H1 (cell line): ENCODE measurements around the gene CPTP. TPM values are rescaled to one million over a fixed set of nuclear protein-coding genes. Genes with fewer than 3 reads are reported as not detected.
A peak's percentile ranks its signal among the peaks of the same experiment; 100 is the strongest.

ENCODE experiments used
- CTCF ChIA-PET: fragments of 300-600 bp; sonication (Branson Sonifier 250); formaldehyde crosslinking; loops from one replicate; lab custom pipeline; 2021; ENCODE audit not compliant: partially characterized antibody; lab: Charles Lee
- POLR2A ChIA-PET: fragments of 300-600 bp; sonication (Branson Sonifier 250); formaldehyde crosslinking; loops from one replicate; lab custom pipeline; 2021; ENCODE audit warnings: inconsistent platforms; ENCODE audit not compliant: partially characterized antibody; lab: Charles Lee
- DNase-seq, 2 experiments: peaks; one replicate each; pipeline versions ENCODE4 v3.0.0 to v3.0.0-alpha.2; 2010 to 2022; ENCODE audit warnings: low spot score in 2 of 2, low read depth in 1 of 2, mixed read lengths in 1 of 2
- FAIRE-seq: peaks from 2 replicates; lab custom pipeline; 2011; peaks lifted over from hg19 to GRCh38; lab: Jason Lieb, UNC
- H2AFZ ChIP-seq: 2 replicates; pipeline ENCODE4 v1.8.1; 2012; ENCODE audit warnings: low read length, inconsistent platforms
- H2AK5ac ChIP-seq: 2 replicates; pipeline ENCODE4 v1.6.1; 2013; ENCODE audit warnings: low read depth, low read length
- H2BK120ac ChIP-seq: replicated peaks from 2 replicates; pipeline ENCODE3; 2013; ENCODE audit warnings: low read depth, low read length, inconsistent platforms
- H2BK12ac ChIP-seq: 2 replicates; pipeline ENCODE4 v1.6.1; 2013; ENCODE audit warnings: low read depth, low read length
- H2BK15ac ChIP-seq: 2 replicates; pipeline ENCODE4 v1.6.1; 2013; ENCODE audit warnings: low read length
- H2BK20ac ChIP-seq: 2 replicates; pipeline ENCODE4 v1.6.1; 2013; ENCODE audit warnings: low read length
- H2BK5ac ChIP-seq: 2 replicates; pipeline ENCODE4 v1.6.1; 2013; ENCODE audit warnings: low read depth, low read length
- H3K14ac ChIP-seq: 2 replicates; pipeline ENCODE4 v1.6.1; 2013; ENCODE audit warnings: inconsistent platforms; ENCODE audit not compliant: insufficient read length
- H3K18ac ChIP-seq: 2 replicates; pipeline ENCODE4 v1.6.1; 2013; ENCODE audit warnings: low read length; ENCODE audit errors: extremely low read depth
- H3K23ac ChIP-seq: 2 replicates; pipeline ENCODE4 v1.6.1; 2013; ENCODE audit warnings: inconsistent platforms; ENCODE audit not compliant: insufficient read length
- H3K23me2 ChIP-seq: 2 replicates; pipeline ENCODE4 v1.6.1; 2013; ENCODE audit warnings: low read depth, low read length
- H3K27ac ChIP-seq: 2 replicates; pipeline ENCODE4 v1.6.1; 2011; ENCODE audit warnings: low read depth, low read length, inconsistent platforms
- H3K27me3 ChIP-seq, 4 experiments: replicated peaks in 1 of 4; 1 replicate in 1 of 4; 2 replicates in 3 of 4; pipeline versions ENCODE4 v1.6.1 to v1.8.1; 2011 to 2013; ENCODE audit warnings: low read length in 3 of 4, mild to moderate bottlenecking in 3 of 4, inconsistent platforms in 2 of 4, mixed read lengths in 2 of 4, moderate library complexity in 1 of 4; ENCODE audit not compliant: control insufficient read depth in 3 of 4, insufficient read depth in 3 of 4; ENCODE audit errors: extremely low read depth in 1 of 4
- H3K36me3 ChIP-seq, 4 experiments: 2 replicates each; pipeline versions ENCODE4 v1.6.1 to v1.8.1; 2011 to 2013; ENCODE audit warnings: mild to moderate bottlenecking in 4 of 4, low read length in 3 of 4, moderate library complexity in 2 of 4, control low read depth in 1 of 4, inconsistent platforms in 1 of 4; ENCODE audit not compliant: insufficient read depth in 4 of 4, control insufficient read depth in 2 of 4
- H3K4ac ChIP-seq: replicated peaks from 2 replicates; pipeline ENCODE3; 2013; ENCODE audit warnings: low read length, low read depth, mixed read lengths, inconsistent platforms; ENCODE audit not compliant: insufficient read length
- H3K4me1 ChIP-seq, 4 experiments: replicated peaks in 1 of 4; 1 replicate in 1 of 4; 2 replicates in 3 of 4; pipeline versions ENCODE4 v1.6.1 to v1.8.1; 2011 to 2013; ENCODE audit warnings: low read length in 3 of 4, inconsistent platforms in 2 of 4, mixed read lengths in 1 of 4; ENCODE audit not compliant: insufficient read depth in 4 of 4, control insufficient read depth in 3 of 4
- H3K4me2 ChIP-seq, 2 experiments: 2 replicates each; pipeline versions ENCODE4 v1.6.1 to v1.8.1; 2011 to 2013; ENCODE audit warnings: low read depth in 2 of 2, low read length in 2 of 2, control low read depth in 1 of 2, inconsistent platforms in 1 of 2, mild to moderate bottlenecking in 1 of 2; ENCODE audit not compliant: insufficient read depth in 1 of 2
- H3K4me3 ChIP-seq, 4 experiments: fragments of 200-600, 300-600 bp in 1 of 4; sonication (generic), shearing (Covaris generic), sonication (Bioruptor Twin) in 1 of 4; 2 replicates each; pipeline versions ENCODE4 v1.5.1 to v1.8.1; 2011 to 2016; ENCODE audit warnings: low read length in 4 of 4, low read depth in 3 of 4, control low read depth in 2 of 4, inconsistent platforms in 2 of 4, mild to moderate bottlenecking in 2 of 4, mixed read lengths in 1 of 4, moderate library complexity in 1 of 4; ENCODE audit not compliant: insufficient read depth in 2 of 4; ENCODE audit errors: extremely low read depth in 1 of 4
- H3K56ac ChIP-seq: replicated peaks from 2 replicates; pipeline ENCODE3; 2013; ENCODE audit warnings: low read depth, mild to moderate bottlenecking, mixed read lengths, low read length, inconsistent platforms; ENCODE audit not compliant: insufficient read length
- H3K79me1 ChIP-seq: 2 replicates; pipeline ENCODE4 v1.6.1; 2013; ENCODE audit warnings: low read depth, low read length, control low read depth
- H3K79me2 ChIP-seq, 2 experiments: 2 replicates each; pipeline versions ENCODE4 v1.6.1 to v1.8.1; 2012 to 2013; ENCODE audit warnings: low read length in 2 of 2, mild to moderate bottlenecking in 2 of 2, inconsistent platforms in 1 of 2; ENCODE audit not compliant: insufficient read depth in 2 of 2, control insufficient read depth in 1 of 2
- H3K9ac ChIP-seq, 4 experiments: replicated peaks in 1 of 4; 1 replicate in 1 of 4; 2 replicates in 3 of 4; pipeline versions ENCODE4 v1.6.1 to v1.8.1; 2011 to 2013; ENCODE audit warnings: low read depth in 3 of 4, low read length in 3 of 4, control low read depth in 2 of 4, mild to moderate bottlenecking in 2 of 4, moderate library complexity in 2 of 4, inconsistent platforms in 1 of 4; ENCODE audit errors: extremely low read depth in 1 of 4
- H3K9me3 ChIP-seq, 2 experiments: 2 replicates each; pipeline versions ENCODE4 v1.6.1 to v1.8.1; 2012 to 2013; ENCODE audit warnings: mild to moderate bottlenecking in 2 of 2, moderate library complexity in 2 of 2, control low read depth in 1 of 2, inconsistent platforms in 1 of 2, low read depth in 1 of 2, low read length in 1 of 2, mixed read lengths in 1 of 2; ENCODE audit not compliant: insufficient read depth in 2 of 2
- H4K20me1 ChIP-seq, 2 experiments: replicated peaks in 1 of 2; 2 replicates each; pipeline versions ENCODE3 to v1.8.1; 2011 to 2013; ENCODE audit warnings: inconsistent platforms in 2 of 2, low read length in 2 of 2, mild to moderate bottlenecking in 1 of 2; ENCODE audit not compliant: insufficient read depth in 2 of 2, control insufficient read depth in 1 of 2
- H4K5ac ChIP-seq: 2 replicates; pipeline ENCODE4 v1.6.1; 2013; ENCODE audit warnings: low read length, low read depth, mixed read lengths, inconsistent platforms; ENCODE audit not compliant: insufficient read length
- H4K8ac ChIP-seq: 2 replicates; pipeline ENCODE4 v1.8.0; 2013; ENCODE audit warnings: mild to moderate bottlenecking, moderate library complexity, low read length, inconsistent platforms; ENCODE audit not compliant: insufficient read depth; ENCODE audit errors: extremely low read depth
- H4K91ac ChIP-seq: replicated peaks from 2 replicates; pipeline ENCODE3; 2013; ENCODE audit warnings: low read length, mixed read lengths, inconsistent platforms; ENCODE audit not compliant: insufficient read length
- CHD2 ChIP-seq: IDR thresholded peaks from 2 replicates; pipeline ENCODE4 v1.6.1; 2012; ENCODE audit warnings: low read length, improper control_type of control experiment
- CTBP2 ChIP-seq: IDR thresholded peaks from 2 replicates; pipeline ENCODE4 v1.7.0; 2011; ENCODE audit warnings: borderline replicate concordance, mild to moderate bottlenecking, moderate library complexity, mixed read lengths, low read length; ENCODE audit not compliant: insufficient read depth, insufficient read length
- CTCF ChIP-seq, 3 experiments: IDR thresholded peaks; 1 replicate in 2 of 3; 2 replicates in 1 of 3; pipeline versions ENCODE4 v1.5.1 to v1.6.1; 2011; ENCODE audit warnings: low read length in 3 of 3, mild to moderate bottlenecking in 3 of 3, inconsistent platforms in 2 of 3, low read depth in 1 of 3, moderate library complexity in 1 of 3; ENCODE audit not compliant: insufficient read depth in 1 of 3; ENCODE audit errors: control extremely low read depth in 1 of 3
- GABPA ChIP-seq: IDR thresholded peaks from 2 replicates; pipeline ENCODE4 v1.6.1; 2011; ENCODE audit warnings: mild to moderate bottlenecking, low read length, moderate library complexity, borderline replicate concordance; ENCODE audit not compliant: insufficient read depth
- JUND ChIP-seq: IDR thresholded peaks from 2 replicates; pipeline ENCODE4 v1.6.1; 2011; ENCODE audit warnings: mild to moderate bottlenecking, improper control_type of control experiment, low read length
- NANOG ChIP-seq: IDR thresholded peaks from 2 replicates; pipeline ENCODE4 v1.6.1; 2011; ENCODE audit warnings: low read length, low read depth, mild to moderate bottlenecking, inconsistent platforms; ENCODE audit not compliant: insufficient read depth, poor library complexity, severe bottlenecking
- SRF ChIP-seq: IDR thresholded peaks from 2 replicates; pipeline ENCODE4 v1.6.1; 2011; ENCODE audit warnings: mild to moderate bottlenecking, low read depth, low read length, moderate library complexity
- TAF1 ChIP-seq: IDR thresholded peaks from 2 replicates; pipeline ENCODE4 v1.6.1; 2011; ENCODE audit warnings: mild to moderate bottlenecking, low read depth, low read length
- TCF12 ChIP-seq: IDR thresholded peaks from 2 replicates; pipeline ENCODE4 v1.6.1; 2011; ENCODE audit warnings: low read depth, mild to moderate bottlenecking, low read length
- WGBS, 2 experiments: shearing (Covaris generic) in 1 of 2; methylation state at CpG; one replicate each; pipeline versions ENCODE4 v1.1.6 to v1.1.7; 2013 to 2015; ENCODE audit warnings: low lambda C conversion rate in 2 of 2, mixed read lengths in 2 of 2, inconsistent platforms in 1 of 2, low coverage in 1 of 2, missing lambda C conversion rate in 1 of 2; ENCODE audit not compliant: insufficient replicate concordance in 2 of 2, insufficient coverage in 1 of 2, insufficient read length in 1 of 2; ENCODE audit errors: extremely low coverage in 1 of 2, missing lambda C conversion rate in 1 of 2; 5-methylcytosine and 5-hydroxymethylcytosine counted together
- polyA plus RNA-seq, 7 experiments: library from polyadenylated mRNA; depleted of rRNA in 3 of 7; stranded (reverse) in 5 of 7; unstranded in 2 of 7; fragments of >200 nt in 5 of 7; fragments of 200-250 nt in 2 of 7; gene quantifications; 1 replicate in 5 of 7; 2 replicates in 1 of 7; 4 replicates in 1 of 7; pipeline versions ENCODE4 v1.2.1 to v1.2.3, GENCODE V29; 2011 to 2013; ENCODE audit warnings: missing spikeins in 2 of 7, mixed read lengths in 2 of 7
- total RNA-seq: library from RNA; stranded (reverse); fragmentation: NEBNext Ultra II Directional; extraction: Animal tissue kit (Norgen Biotek cat#: 25700); gene quantifications from 2 replicates; pipeline ENCODE4 v1.2.1, GENCODE V29; 2021

CPTP gene
- total and polyA plus RNA-seq, 2 of the 8 experiments (the other 6 are each of a cell fraction or from before 2014, with no cell fraction given), result 8.1 to 10.6 TPM

DNA sequence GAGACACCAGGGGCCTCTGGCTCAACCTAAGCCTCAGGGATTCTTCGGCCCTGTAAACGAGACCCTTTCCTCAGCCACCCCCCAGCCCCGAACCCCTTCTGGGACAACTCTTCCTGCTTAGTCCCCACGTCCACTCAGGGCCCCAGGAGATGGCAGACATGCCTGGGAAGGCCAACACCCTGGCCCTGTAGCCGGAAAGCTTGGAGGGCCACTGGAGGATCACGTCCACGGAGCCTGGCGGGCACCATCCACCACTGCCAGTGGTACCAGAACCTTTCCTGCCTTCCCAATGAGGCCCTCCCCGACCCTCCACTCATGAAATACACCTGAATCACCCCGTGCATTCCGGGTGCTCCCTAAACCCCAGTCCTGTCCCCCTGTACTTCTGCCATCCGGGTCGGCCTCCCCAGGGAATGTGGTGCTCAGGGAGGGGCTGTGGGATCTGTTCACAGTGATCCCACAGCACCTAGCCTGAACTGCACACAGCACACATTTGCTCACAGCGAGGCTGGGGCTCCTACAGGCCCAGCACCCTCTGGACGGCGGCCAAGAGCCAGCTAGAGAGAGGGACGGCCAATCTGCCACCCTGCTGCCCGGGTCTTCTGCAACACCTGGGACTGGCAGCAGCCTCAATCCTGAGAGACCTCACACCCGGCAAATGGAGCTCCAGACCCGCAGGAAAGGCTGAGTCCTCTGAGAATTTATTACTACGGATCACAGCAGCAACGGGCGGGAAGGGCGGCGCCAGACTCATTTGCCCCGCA lies 48.6 kb downstream of the CPTP start:
- no peak overlapping the region for H4K5ac ChIP-seq
- no peak overlapping the region for H3K18ac ChIP-seq
- H3K27me3 ChIP-seq, result no peaks in the 10 kb centered on the region
- H3K23me2 ChIP-seq, result peaks cover 7% of the 10 kb centered on the region; the same call in 1 of the 2 replicates
- H2BK120ac ChIP-seq, result no peak overlapping the region
- peaks cover 0 to 12% (median 9%) of the 10 kb centered on the region in 4 experiments; a peak in 5 of 7 replicates for H3K4me1 ChIP-seq
- peak overlapping the region; percentile 77 to 99; a peak in 2 of 4 replicates for H3K4me2 ChIP-seq
- no peak overlapping the region for H2BK5ac ChIP-seq
- H3K9me3 ChIP-seq, result no peaks in the 10 kb centered on the region
- no peak overlapping the region for H2AK5ac ChIP-seq
- H2BK20ac ChIP-seq, result no peak overlapping the region
- DNase-seq (no peak), FAIRE-seq (no peak)
- H3K56ac ChIP-seq, result no peak overlapping the region
- no peak overlapping the region for H3K4me3 ChIP-seq
- H3K27ac ChIP-seq, result no peak overlapping the region
- no peak overlapping the region for H3K4ac ChIP-seq
- H3K23ac ChIP-seq, result no peak overlapping the region
- peaks cover 3% of the 10 kb centered on the region; the same call in 1 of the 2 replicates for H3K79me1 ChIP-seq
- peaks cover 0 to 8% of the 10 kb centered on the region in 2 experiments for H4K20me1 ChIP-seq
- 92% methylated on average over 26 of the region's 26 CpGs; no CpG with 5 or more reads in 1 of the 2 experiments for WGBS, 2 experiments
- H3K36me3 ChIP-seq, result peaks cover 0 to 4% (median 0%) of the 10 kb centered on the region in 4 experiments; a peak in 1 of 8 replicates
- no peak overlapping the region for H4K91ac ChIP-seq
- no peak overlapping the region for H4K8ac ChIP-seq
- H3K79me2 ChIP-seq, result peaks cover 5 to 17% of the 10 kb centered on the region in 2 experiments; a peak in 3 of 4 replicates
- H2BK12ac ChIP-seq, result no peak overlapping the region
- H3K14ac ChIP-seq, result no peak overlapping the region
- ChIA-PET CTCF (interaction anchor here (0.6 to 4.5 kb wide), 18 partner anchors 11 to 205 kb away, joined by 3 to 40 read pairs (median 5); partner anchors contain the start of genes CCNL2, MRPL20 and MXRA8), POLR2A (interaction anchor here (0.9 to 33.4 kb wide), 4 partner anchors 10 to 61 kb away, joined by 3 to 719 read pairs (median 42); partner anchors contain the start of genes CCNL2 and MRPL20)
- no peak overlapping the region for H2BK15ac ChIP-seq
- no peak overlapping the region for H2AFZ ChIP-seq
- no peak overlapping the region; a peak in 1 of 7 replicates for H3K9ac ChIP-seq
- TF ChIP-seq CTCF (IDR thresholded peaks at IDR 0.05; ENCODE audit: control extremely low read depth in 1 of 3, insufficient read depth in 1 of 3, low read depth in 1 of 3, low read length in 3 of 3) (no peak), CTBP2 (no peak), TCF12 (no peak), TAF1 (no peak), GABPA (no peak), NANOG (no peak), CHD2 (no peak), SRF (no peak), JUND (no peak)
